ENCODE measurements around the gene PRDM7. TPM values are rescaled to one million over a fixed set of nuclear protein-coding genes. Genes with fewer than 3 reads are reported as not detected.
"Not testable (repeated sequence)": the region's sequence is repeated elsewhere in the genome, so short reads cannot be mapped to it uniquely, and the experiment has no call there.

PRDM7 gene
- total and polyA plus RNA-seq, 5 donors from 2014 or later, result not detected

- Histone ChIP-seq H3K4me1 (ENCODE audit: control insufficient read depth, insufficient read depth, low read length, poor library complexity, severe bottlenecking) (no peaks in the 10 kb centered on the region), H3K27ac (ENCODE audit: insufficient read depth, low read length, poor library complexity, severe bottlenecking) (no peak overlapping the region), H3K27me3 (ENCODE audit: control insufficient read depth, insufficient read depth, low read length) (no peaks in the 10 kb centered on the region), H3K9me3 (ENCODE audit: control insufficient read depth in 2 of 2, low read length in 2 of 2) (no peaks in the 10 kb centered on the region), H3K36me3 (ENCODE audit: control insufficient read depth, insufficient read depth, low read length) (no peaks in the 10 kb centered on the region), H3K4me3 (ENCODE audit: low read depth, low read length) (no peak overlapping the region)
- H3K4me1 Mint-ChIP-seq, result peaks cover 0 to 8% (median 0%) of the 10 kb centered on the region in 4 donors
- no peak overlapping the region for H3K27ac Mint-ChIP-seq
- peaks cover 0 to 4% (median 0%) of the 10 kb centered on the region in 7 donors for H3K9me3 Mint-ChIP-seq
- ATAC-seq (ENCODE audit: low read depth in 2 of 2), result no peak
- H3K36me3 Mint-ChIP-seq, result no peaks in the 10 kb centered on the region
- no peak overlapping the region for H3K4me3 Mint-ChIP-seq
- DNase-seq, result no peak
- peaks cover 24% of the 10 kb centered on the region for H3K27me3 Mint-ChIP-seq
Measured at GRCh38 chr16:90061437-90061836, 15.7 kb downstream of the PRDM7 start.

- no peak overlapping the region for H3K4me3 Mint-ChIP-seq
- H3K27ac Mint-ChIP-seq, result no peak overlapping the region
- Histone ChIP-seq H3K36me3 (ENCODE audit: control insufficient read depth, insufficient read depth, low read length) (no peaks in the 10 kb centered on the region), H3K4me3 (ENCODE audit: low read depth, low read length) (no peak overlapping the region), H3K9me3 (ENCODE audit: control insufficient read depth in 2 of 2, low read length in 2 of 2) (peaks cover 7 to 19% of the 10 kb centered on the region in 2 experiments), H3K27me3 (ENCODE audit: control insufficient read depth, insufficient read depth, low read length) (no peaks in the 10 kb centered on the region), H3K27ac (ENCODE audit: insufficient read depth, low read length, poor library complexity, severe bottlenecking) (no peak overlapping the region), H3K4me1 (ENCODE audit: control insufficient read depth, insufficient read depth, low read length, poor library complexity, severe bottlenecking) (no peaks in the 10 kb centered on the region)
- H3K9me3 Mint-ChIP-seq, result peaks cover 0 to 20% (median 9%) of the 10 kb centered on the region in 7 donors
- peaks cover 14% of the 10 kb centered on the region for H3K27me3 Mint-ChIP-seq
- ATAC-seq (ENCODE audit: low read depth in 2 of 2), result peak; percentile 52 to 76
- peak in 1 of 3 donors; percentile 18 for DNase-seq
- H3K36me3 Mint-ChIP-seq, result peaks cover 6% of the 10 kb centered on the region
- H3K4me1 Mint-ChIP-seq, result peaks cover 0 to 8% (median 0%) of the 10 kb centered on the region in 4 donors
Measured at GRCh38 chr16:90057738-90058173, 19.4 kb downstream of the PRDM7 start.

DNA sequence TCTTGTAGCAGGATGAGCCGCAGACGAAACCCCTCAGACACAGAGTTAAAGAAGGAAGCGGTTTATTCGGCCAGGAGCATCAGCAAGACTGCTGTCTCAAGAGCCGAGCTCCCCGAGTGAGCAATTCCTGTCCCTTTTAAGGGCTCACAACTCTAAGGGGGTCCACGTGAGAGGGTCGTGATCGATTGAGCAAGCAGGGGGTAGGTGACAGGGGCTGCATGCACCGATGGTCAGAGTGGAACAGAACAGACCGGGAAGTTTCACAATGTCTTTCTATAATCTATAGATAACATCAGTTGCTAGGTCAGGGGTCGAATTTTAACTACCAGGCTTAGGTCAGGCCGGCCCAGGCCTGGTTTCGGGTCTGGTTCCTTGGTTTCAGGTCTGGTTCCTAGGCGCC lies 20.6 kb downstream of the PRDM7 start:
- Mint-ChIP-seq H3K9me3 (peaks cover 0 to 24% (median 9%) of the 10 kb centered on the region in 7 donors), H3K27me3 (peaks cover 14% of the 10 kb centered on the region)
- DNase-seq; H3K27ac ChIP-seq (ENCODE audit: insufficient read depth, low read length, poor library complexity, severe bottlenecking); H3K27ac Mint-ChIP-seq; H3K36me3 Mint-ChIP-seq; H3K4me3 Mint-ChIP-seq; H3K4me1 ChIP-seq (ENCODE audit: control insufficient read depth, insufficient read depth, low read length, poor library complexity, severe bottlenecking); H3K4me1 Mint-ChIP-seq; ATAC-seq (ENCODE audit: low read depth in 2 of 2); H3K27me3 ChIP-seq (ENCODE audit: control insufficient read depth, insufficient read depth, low read length); H3K4me3 ChIP-seq (ENCODE audit: low read depth, low read length); H3K36me3 ChIP-seq (ENCODE audit: control insufficient read depth, insufficient read depth, low read length): not testable (repeated sequence)
- H3K9me3 ChIP-seq (ENCODE audit: control insufficient read depth in 2 of 2, low read length in 2 of 2), result peaks cover 7 to 19% of the 10 kb centered on the region in 2 experiments

DNA sequence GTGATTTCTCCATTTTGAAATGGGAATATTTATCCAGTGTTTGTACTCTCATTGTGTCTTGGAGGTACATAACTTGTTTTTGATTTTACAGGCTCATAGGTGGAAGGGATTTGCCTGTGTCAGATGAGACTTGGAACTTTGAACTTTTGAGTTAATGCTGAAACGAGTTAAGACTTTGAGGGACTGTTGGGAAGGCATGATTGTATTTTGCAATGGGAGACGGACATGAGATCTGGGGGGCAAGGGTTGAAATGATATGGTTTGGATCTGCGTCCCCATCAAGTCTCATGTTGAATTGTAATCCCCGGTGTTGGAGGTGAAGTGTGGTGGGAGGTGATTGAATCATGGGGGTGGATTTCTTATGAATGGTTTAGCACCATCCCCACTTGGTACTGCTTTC lies 21.8 kb downstream of the PRDM7 start:
- no peak overlapping the region for H3K27ac ChIP-seq (ENCODE audit: insufficient read depth, low read length, poor library complexity, severe bottlenecking)
- Mint-ChIP-seq H3K36me3 (peaks cover 6% of the 10 kb centered on the region), H3K27ac (no peak overlapping the region), H3K27me3 (peaks cover 11% of the 10 kb centered on the region), H3K9me3 (peaks cover 0 to 24% (median 9%) of the 10 kb centered on the region in 7 donors), H3K4me1 (peaks cover 0 to 8% (median 0%) of the 10 kb centered on the region in 4 donors), H3K4me3 (no peak overlapping the region)
- peaks cover 7 to 19% of the 10 kb centered on the region in 2 experiments for H3K9me3 ChIP-seq (ENCODE audit: control insufficient read depth in 2 of 2, low read length in 2 of 2)
- H3K27me3 ChIP-seq (ENCODE audit: control insufficient read depth, insufficient read depth, low read length), result no peaks in the 10 kb centered on the region
- DNase-seq, result no peak
- no peaks in the 10 kb centered on the region for H3K4me1 ChIP-seq (ENCODE audit: control insufficient read depth, insufficient read depth, low read length, poor library complexity, severe bottlenecking)
- no peak overlapping the region for H3K4me3 ChIP-seq (ENCODE audit: low read depth, low read length)
- H3K36me3 ChIP-seq (ENCODE audit: control insufficient read depth, insufficient read depth, low read length), result no peaks in the 10 kb centered on the region
- ATAC-seq (ENCODE audit: low read depth in 2 of 2), result no peak

GRCh38 chr16:90054554-90054953 lies 22.6 kb downstream of the PRDM7 start:
- Histone ChIP-seq H3K36me3 (ENCODE audit: control insufficient read depth, insufficient read depth, low read length) (no peaks in the 10 kb centered on the region), H3K4me1 (ENCODE audit: control insufficient read depth, insufficient read depth, low read length, poor library complexity, severe bottlenecking) (no peaks in the 10 kb centered on the region), H3K27me3 (ENCODE audit: control insufficient read depth, insufficient read depth, low read length) (no peaks in the 10 kb centered on the region), H3K4me3 (ENCODE audit: low read depth, low read length) (no peak overlapping the region), H3K9me3 (ENCODE audit: control insufficient read depth in 2 of 2, low read length in 2 of 2) (peaks cover 7 to 19% of the 10 kb centered on the region in 2 experiments), H3K27ac (ENCODE audit: insufficient read depth, low read length, poor library complexity, severe bottlenecking) (no peak overlapping the region)
- Mint-ChIP-seq H3K4me3 (no peak overlapping the region), H3K4me1 (peaks cover 0 to 8% (median 0%) of the 10 kb centered on the region in 4 donors), H3K9me3 (peaks cover 0 to 24% (median 9%) of the 10 kb centered on the region in 7 donors), H3K27me3 (peaks cover 5% of the 10 kb centered on the region), H3K36me3 (peaks cover 6% of the 10 kb centered on the region), H3K27ac (no peak overlapping the region)
- no peak for ATAC-seq (ENCODE audit: low read depth in 2 of 2)
- DNase-seq, result no peak

GRCh38 chr16:90053902-90054500 lies 23.1 kb downstream of the PRDM7 start:
- H3K27me3 Mint-ChIP-seq, result peaks cover 4% of the 10 kb centered on the region
- no peak overlapping the region for H3K27ac ChIP-seq (ENCODE audit: insufficient read depth, low read length, poor library complexity, severe bottlenecking)
- no peak overlapping the region for H3K4me3 ChIP-seq (ENCODE audit: low read depth, low read length)

GRCh38 chr16:90050969-90051368 lies 26.2 kb downstream of the PRDM7 start:
- H3K27me3 Mint-ChIP-seq, result peaks cover 16% of the 10 kb centered on the region
- ATAC-seq (ENCODE audit: low read depth in 2 of 2), result no peak
- H3K4me3 ChIP-seq (ENCODE audit: low read depth, low read length), result no peak overlapping the region
- H3K4me3 Mint-ChIP-seq, result peak overlapping the region in 1 of 4 donors; percentile 33
- H3K36me3 ChIP-seq (ENCODE audit: control insufficient read depth, insufficient read depth, low read length), result no peaks in the 10 kb centered on the region
- H3K4me1 Mint-ChIP-seq, result peaks cover 0 to 17% (median 4%) of the 10 kb centered on the region in 4 donors
- DNase-seq, result no peak
- peaks cover 11% of the 10 kb centered on the region for H3K4me1 ChIP-seq (ENCODE audit: control insufficient read depth, insufficient read depth, low read length, poor library complexity, severe bottlenecking)
- no peak overlapping the region for H3K27ac Mint-ChIP-seq
- peaks cover 6% of the 10 kb centered on the region for H3K36me3 Mint-ChIP-seq
- H3K27me3 ChIP-seq (ENCODE audit: control insufficient read depth, insufficient read depth, low read length), result no peaks in the 10 kb centered on the region
- H3K9me3 Mint-ChIP-seq, result peaks cover 0 to 24% (median 6%) of the 10 kb centered on the region in 7 donors
- peaks cover 7 to 19% of the 10 kb centered on the region in 2 experiments for H3K9me3 ChIP-seq (ENCODE audit: control insufficient read depth in 2 of 2, low read length in 2 of 2)
- no peak overlapping the region for H3K27ac ChIP-seq (ENCODE audit: insufficient read depth, low read length, poor library complexity, severe bottlenecking)

More at GRCh38 chr16:90053902-90054500, 23.1 kb downstream of the PRDM7 start:
- peaks cover 6% of the 10 kb centered on the region for H3K36me3 Mint-ChIP-seq
- H3K27me3 ChIP-seq (ENCODE audit: control insufficient read depth, insufficient read depth, low read length), result no peaks in the 10 kb centered on the region
- no peak overlapping the region for H3K27ac Mint-ChIP-seq
- peaks cover 7 to 19% of the 10 kb centered on the region in 2 experiments for H3K9me3 ChIP-seq (ENCODE audit: control insufficient read depth in 2 of 2, low read length in 2 of 2)
- no peaks in the 10 kb centered on the region for H3K36me3 ChIP-seq (ENCODE audit: control insufficient read depth, insufficient read depth, low read length)
- H3K9me3 Mint-ChIP-seq, result peaks cover 0 to 24% (median 7%) of the 10 kb centered on the region in 7 donors
- H3K4me1 Mint-ChIP-seq, result peaks cover 0 to 11% (median 0%) of the 10 kb centered on the region in 4 donors
- no peak overlapping the region for H3K4me3 Mint-ChIP-seq
- H3K4me1 ChIP-seq (ENCODE audit: control insufficient read depth, insufficient read depth, low read length, poor library complexity, severe bottlenecking), result no peaks in the 10 kb centered on the region
- no peak for ATAC-seq (ENCODE audit: low read depth in 2 of 2)
- DNase-seq, result no peak
